GM19328 (cell line): Measurements from ENCODE around the gene KCNK5.

Experiments
- ATAC-seq: cut with Tn5 transposase; IDR thresholded peaks from one replicate; pipeline ENCODE4 v1.9.1; 2021; ENCODE audit warnings: mild to moderate bottlenecking, moderate library complexity; ENCODE audit not compliant: unreplicated experiment

The KCNK5 gene

DNA sequence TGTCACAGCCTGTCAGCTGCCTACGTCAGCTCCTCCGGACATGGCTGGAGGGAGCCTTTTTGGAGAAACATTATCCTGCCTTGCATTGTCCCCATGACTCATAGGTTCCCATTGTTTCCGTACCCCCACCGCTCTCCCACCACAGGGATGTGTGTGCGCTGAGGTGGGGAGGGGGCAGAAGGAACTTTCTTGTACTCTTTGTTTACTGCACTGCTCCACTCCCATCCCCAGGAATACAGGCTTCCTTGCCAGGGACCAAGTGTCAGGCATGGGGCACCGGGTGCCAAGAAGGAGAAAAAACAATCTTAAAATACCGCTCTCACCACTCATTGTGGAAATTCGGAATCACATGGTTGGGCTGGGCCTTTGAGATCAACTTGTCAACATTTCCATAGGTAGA, 51.0 kb downstream of the KCNK5 start:
- no peak for ATAC-seq

GRCh38 chr6:39177130-39177529, 52.1 kb downstream of the KCNK5 start:
- no peak for ATAC-seq

DNA sequence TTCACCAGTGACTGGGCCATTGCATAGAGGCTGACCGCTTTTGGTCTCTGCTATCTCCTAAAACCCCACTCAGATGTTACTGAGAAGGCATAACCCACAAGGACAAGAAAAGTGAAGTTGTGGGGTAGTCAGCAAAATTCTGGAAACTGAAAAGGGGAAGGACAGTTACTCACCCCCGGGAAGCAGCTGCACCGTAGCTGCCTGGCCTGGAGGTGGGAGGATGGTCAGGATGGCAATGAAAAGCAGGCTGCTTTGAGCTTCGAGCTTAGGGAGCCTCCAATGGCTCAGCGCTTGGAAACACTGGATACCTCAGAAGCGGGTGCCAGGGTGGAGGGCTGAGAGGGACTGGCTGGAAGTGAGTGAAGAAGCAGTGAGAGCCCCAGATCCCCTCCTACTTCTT, 56.0 kb downstream of the KCNK5 start:
- no peak for ATAC-seq

GRCh38 chr6:39172377-39172757, 56.9 kb downstream of the KCNK5 start:
- ATAC-seq: no peak

DNA sequence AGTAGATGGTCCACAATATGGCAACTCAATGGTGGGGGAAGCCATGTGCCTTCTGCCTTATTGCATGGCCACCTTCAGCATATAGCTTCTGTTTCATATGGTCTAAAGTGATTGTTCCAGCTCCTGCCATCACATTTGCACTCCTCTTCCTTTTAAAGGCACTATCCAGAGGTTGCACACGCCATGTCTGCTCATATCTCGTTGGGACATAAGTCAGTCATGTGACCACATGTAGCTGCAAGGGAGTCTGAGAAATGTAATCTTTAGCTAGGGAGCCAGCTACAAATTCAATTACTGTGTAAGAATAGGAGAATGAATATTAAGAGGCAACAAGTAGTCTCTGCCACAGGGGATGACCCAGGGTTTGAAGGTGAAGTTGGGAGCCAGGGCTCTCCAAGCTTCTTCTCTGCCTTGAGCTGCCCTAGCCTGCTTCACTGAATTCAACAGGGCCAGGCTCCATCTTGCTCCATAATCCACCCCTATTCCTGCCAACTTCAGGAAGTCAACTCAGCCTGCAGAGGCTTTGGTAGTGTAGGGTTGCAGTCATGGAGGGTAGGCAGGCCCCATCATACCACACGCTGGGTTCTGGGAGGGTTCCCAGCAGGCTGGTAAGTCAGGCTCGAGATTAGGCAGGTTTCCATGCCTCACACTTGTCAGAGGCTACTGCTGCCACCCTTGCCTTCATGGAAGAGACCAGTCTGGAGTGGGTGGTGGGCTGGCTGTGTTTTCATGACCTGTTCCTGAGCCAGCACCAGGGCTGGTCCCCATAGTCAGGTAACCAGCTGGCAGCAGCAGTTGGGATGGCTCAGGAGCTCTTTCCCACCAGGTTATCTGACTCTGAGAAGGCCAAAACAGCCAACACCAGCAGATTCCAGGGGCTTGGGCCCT, 57.5 kb downstream of the KCNK5 start:
- no peak for ATAC-seq

GRCh38 chr6:39170860-39171259, 58.4 kb downstream of the KCNK5 start:
- ATAC-seq: no peak

DNA sequence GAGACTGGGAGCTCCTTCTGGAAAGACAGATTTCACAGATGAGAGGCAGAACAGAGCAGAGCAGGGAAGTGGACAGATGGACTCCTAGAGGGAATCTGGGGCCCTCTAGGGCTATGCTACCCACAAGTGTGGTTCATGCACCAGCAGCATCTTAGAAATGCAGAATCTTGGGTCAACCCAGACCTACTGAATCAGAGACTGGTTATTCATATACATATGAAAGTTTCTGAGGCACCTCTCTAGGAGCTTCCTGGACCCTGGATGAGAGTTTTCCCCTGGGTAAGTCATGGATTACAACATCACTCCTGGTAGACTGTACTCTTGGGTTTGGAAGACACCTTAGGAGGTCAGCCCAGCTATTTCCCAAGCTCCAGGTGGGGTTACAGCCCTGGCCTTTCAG, 58.9 kb downstream of the KCNK5 start:
- ATAC-seq: no peak

GRCh38 chr6:39169448-39170344, 59.6 kb downstream of the KCNK5 start:
- ATAC-seq: no peak

GRCh38 chr6:39167866-39168625, 61.2 kb downstream of the KCNK5 start:
- ATAC-seq: no peak

DNA sequence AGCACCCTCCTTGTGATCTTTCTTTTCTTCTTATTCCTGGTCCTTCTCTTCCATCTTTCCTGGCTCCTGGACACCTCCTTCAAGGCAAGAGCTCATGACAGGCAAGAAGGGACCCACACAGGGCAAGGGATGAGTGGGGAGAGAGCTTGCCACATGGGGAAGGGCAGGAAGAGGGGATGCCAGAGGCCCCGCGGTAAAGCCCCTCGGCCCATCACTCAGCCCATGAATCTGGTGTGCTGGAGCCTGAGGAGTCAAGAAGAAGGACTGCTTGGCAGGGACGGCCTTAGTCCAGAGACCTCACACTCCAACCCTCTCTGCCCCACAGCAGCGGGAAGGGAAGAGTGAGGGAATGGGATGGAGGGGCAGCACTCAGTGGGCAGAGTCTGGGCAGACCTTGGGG, 62.0 kb downstream of the KCNK5 start:
- no peak for ATAC-seq

DNA sequence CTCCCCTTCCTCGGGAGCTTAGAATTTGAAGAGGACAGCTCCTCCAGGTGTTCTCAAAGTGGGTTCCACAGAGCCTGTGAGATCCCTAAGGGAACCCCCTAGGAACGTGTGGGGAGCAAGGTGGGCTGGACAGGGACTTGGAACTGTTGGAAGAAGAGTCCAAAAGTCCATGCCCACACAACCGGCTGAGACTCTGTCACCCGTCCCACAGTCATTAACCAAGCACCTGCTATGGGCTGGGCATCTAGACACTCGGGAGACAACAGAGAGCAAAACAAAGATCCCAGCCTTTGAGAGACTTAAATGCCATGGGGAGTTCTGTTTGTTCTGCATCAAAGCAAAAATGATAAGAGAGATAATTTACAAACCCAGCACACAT, 62.4 kb downstream of the KCNK5 start:
- ATAC-seq: no peak

GRCh38 chr6:39166189-39166911, 62.9 kb downstream of the KCNK5 start:
- no peak for ATAC-seq

DNA sequence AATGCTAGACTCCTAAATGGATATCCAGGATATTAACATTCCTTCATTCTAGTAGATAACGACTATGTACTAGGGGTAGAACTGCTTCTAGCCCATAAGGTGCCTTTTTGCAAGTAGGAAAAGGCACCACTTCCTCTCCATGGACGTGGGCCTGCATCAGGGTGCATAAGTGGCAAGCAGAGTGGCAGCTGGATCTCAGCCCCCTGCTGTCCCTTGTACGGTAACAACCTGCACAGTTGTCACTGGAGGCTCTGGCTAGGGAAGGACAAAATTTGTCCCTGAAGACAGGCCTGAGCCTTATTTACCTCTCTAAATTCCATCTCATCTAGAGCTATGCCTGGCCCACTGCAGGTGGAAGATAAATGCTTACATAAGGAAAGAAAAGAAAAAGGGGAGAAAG, 71.8 kb downstream of the KCNK5 start:
- no peak for ATAC-seq

DNA sequence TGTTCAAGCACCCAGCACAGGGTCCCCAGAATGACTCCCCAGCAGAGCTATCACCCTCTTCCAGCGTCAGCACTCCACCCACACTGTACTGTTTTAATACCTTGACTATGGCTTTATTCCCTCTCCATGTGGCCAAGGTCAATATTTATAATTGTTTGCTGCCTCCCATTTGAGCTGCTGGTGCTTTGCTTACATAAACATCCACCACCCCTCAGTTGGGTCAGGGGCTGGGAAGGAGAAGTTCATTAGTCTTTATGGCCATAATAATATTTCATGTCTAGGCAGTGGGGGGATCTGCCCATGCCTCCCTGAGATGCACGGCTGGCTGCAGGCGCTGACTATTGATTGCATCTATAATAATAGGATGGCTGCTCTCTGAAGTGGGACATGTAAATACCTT, 72.5 kb downstream of the KCNK5 start:
- ATAC-seq: no peak

DNA sequence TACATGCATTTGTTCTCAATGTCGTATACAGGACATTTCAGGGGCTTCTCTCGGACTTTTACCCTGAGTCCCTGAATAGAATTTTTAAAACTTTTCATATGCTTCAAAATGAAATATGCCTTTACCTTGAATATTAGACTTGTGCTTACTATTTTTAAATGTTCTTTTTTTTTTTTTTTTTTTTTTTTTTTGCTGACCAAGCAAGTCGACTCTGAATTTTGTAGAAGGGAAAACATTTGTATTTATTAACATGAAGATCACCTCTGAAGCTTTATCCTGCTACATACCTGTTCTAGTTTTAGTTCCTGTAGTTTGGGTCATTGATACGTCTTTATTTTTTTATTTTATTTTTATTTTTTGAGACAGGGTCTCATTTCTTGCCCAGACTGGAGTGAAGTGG, 74.6 kb downstream of the KCNK5 start:
- no peak for ATAC-seq

GRCh38 chr6:39153766-39154397, 75.4 kb downstream of the KCNK5 start:
- no peak for ATAC-seq

GRCh38 chr6:39152262-39152661, 77.0 kb downstream of the KCNK5 start:
- no peak for ATAC-seq

DNA sequence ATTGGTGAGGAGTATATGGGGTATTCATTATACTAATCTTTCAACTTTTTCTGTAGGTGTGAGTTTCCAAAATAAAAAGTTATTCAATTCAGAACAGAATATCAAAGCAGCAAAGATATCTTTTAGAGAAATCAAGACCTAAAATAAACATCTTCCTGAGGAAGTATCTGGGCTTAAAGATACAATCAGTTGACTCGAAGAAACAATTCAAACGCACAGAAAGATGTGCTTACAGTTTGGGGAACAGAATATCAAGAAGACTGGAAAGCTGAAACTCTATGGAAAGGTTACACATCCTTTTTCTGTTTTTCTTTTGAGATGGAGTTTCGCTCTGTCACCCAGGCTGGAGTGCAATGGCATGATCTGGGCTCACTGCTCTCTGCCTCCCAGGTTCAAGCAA, 78.1 kb downstream of the KCNK5 start:
- no peak for ATAC-seq

- ATAC-seq: no peak
Measured at GRCh38 chr6:39144481-39145173, 84.6 kb downstream of the KCNK5 start.
